K562 (cell line): ENCODE data around the gene PRELID3B. TPM values are rescaled to one million over a fixed set of nuclear protein-coding genes. Genes with fewer than 3 reads are reported as not detected.

ENCODE experiments used
- ATAC-seq: fragments of 200-7000 bp; cut with Tn5 transposase; 3 replicates; pipeline ENCODE4 v1.9.1; 2020; ENCODE audit warnings: moderate library complexity
- Bru-seq: library from RNA; stranded (reverse); fragments of 400-500 nt; gene quantifications from one replicate; lab custom pipeline; 2021; lab: Mats Ljungman, UMichigan
- BruChase-seq, 2 experiments: library from RNA; stranded (reverse); fragments of 400-500 nt; gene quantifications; one replicate each; lab custom pipeline; 2021; lab: Mats Ljungman, UMichigan
- BruUV-seq: library from RNA; stranded (reverse); fragments of 400-500 nt; replicated peaks from 2 replicates; lab custom pipeline; 2021; lab: Mats Ljungman, UMichigan
- CTCF ChIA-PET: fragments of 300-600 bp; formaldehyde crosslinking; extraction: SDS; loops from one replicate; lab custom pipeline; 2021; ENCODE audit warnings: low intra/inter-chr PET ratio; lab: Yijun Ruan, JAX
- POLR2A ChIA-PET: fragments of 300-600, 350-650 bp; sonication (Branson Sonifier 250); formaldehyde crosslinking; extraction: SDS; loops from one replicate; lab custom pipeline; 2021; ENCODE audit warnings: antibody characterized with exemption, inconsistent platforms; lab: Yijun Ruan, JAX
- DNase-seq, 4 experiments: peaks; one replicate each; pipeline versions ENCODE4 v3.0.0 to v3.0.0-alpha.2; 2011 to 2018; ENCODE audit warnings: low spot score in 3 of 4, mixed read lengths in 3 of 4; ENCODE audit errors: extremely low read depth in 1 of 4
- FAIRE-seq: peaks from 2 replicates; lab custom pipeline; 2011; peaks lifted over from hg19 to GRCh38; lab: Jason Lieb, UNC
- H2AFZ ChIP-seq: 2 replicates; pipeline ENCODE4 v1.6.0; 2011; ENCODE audit warnings: low read depth, low read length, control low read depth, inconsistent platforms
- H3K27ac ChIP-seq: fragments of 200-600 bp; 3 replicates; pipeline ENCODE4 v1.8.0; 2011; ENCODE audit warnings: low read depth, mild to moderate bottlenecking, control low read depth, inconsistent platforms, low read length, moderate library complexity, mixed read lengths; ENCODE audit errors: extremely low read depth
- H3K27me3 ChIP-seq, 2 experiments: fragments of 300-600 bp in 1 of 2; 2 replicates in 1 of 2; 3 replicates in 1 of 2; pipeline versions ENCODE4 v1.6.0 to v1.8.0; 2011; ENCODE audit warnings: inconsistent platforms in 2 of 2, low read length in 2 of 2, mild to moderate bottlenecking in 1 of 2, mixed read lengths in 1 of 2, moderate library complexity in 1 of 2; ENCODE audit not compliant: control insufficient read depth in 2 of 2, insufficient read depth in 2 of 2
- H3K36me3 ChIP-seq: fragments of 300-600 bp; 3 replicates; pipeline ENCODE4 v1.8.0; 2011; ENCODE audit warnings: mild to moderate bottlenecking, low read length, inconsistent platforms; ENCODE audit not compliant: control insufficient read depth, insufficient read depth
- H3K4me1 ChIP-seq, 2 experiments: fragments of 200-600 bp in 1 of 2; replicated peaks in 1 of 2; 2 replicates in 1 of 2; 3 replicates in 1 of 2; pipeline versions ENCODE4 v1.5.1 to v1.8.0; 2011; ENCODE audit warnings: inconsistent platforms in 2 of 2, low read length in 2 of 2, mild to moderate bottlenecking in 1 of 2, mixed read lengths in 1 of 2, moderate library complexity in 1 of 2; ENCODE audit not compliant: control insufficient read depth in 2 of 2, insufficient read depth in 2 of 2
- H3K4me2 ChIP-seq: 2 replicates; pipeline ENCODE4 v1.6.1; 2011; ENCODE audit warnings: low read length, control low read depth, inconsistent platforms, mixed read lengths; ENCODE audit not compliant: insufficient read depth
- H3K4me3 ChIP-seq: fragments of 200-600 bp; sonication (generic), shearing (Covaris generic); 2 replicates; pipeline ENCODE4 v1.5.1; 2016; ENCODE audit warnings: control low read depth, inconsistent platforms
- H3K79me2 ChIP-seq: fragments of 200-600 bp; 3 replicates; pipeline ENCODE4 v1.8.0; 2011; ENCODE audit warnings: low read length, inconsistent platforms; ENCODE audit not compliant: control insufficient read depth, insufficient read depth
- H3K9ac ChIP-seq, 2 experiments: 2 replicates each; pipeline versions ENCODE4 v1.6.0 to v1.6.1; 2011; ENCODE audit warnings: low read depth in 2 of 2, low read length in 2 of 2, control low read depth in 1 of 2, inconsistent platforms in 1 of 2, mild to moderate bottlenecking in 1 of 2, mixed read lengths in 1 of 2; ENCODE audit not compliant: insufficient read depth in 1 of 2
- H3K9me1 ChIP-seq: one replicate; pipeline ENCODE4 v1.6.0; 2011; ENCODE audit warnings: inconsistent platforms, mild to moderate bottlenecking, low read length, moderate library complexity; ENCODE audit not compliant: control insufficient read depth, insufficient read depth
- H3K9me3 ChIP-seq: replicated peaks from 2 replicates; pipeline ENCODE4 v1.5.1; 2011; ENCODE audit warnings: low read depth, low read length, inconsistent platforms; ENCODE audit not compliant: control insufficient read depth, insufficient read depth
- H4K20me1 ChIP-seq: replicated peaks from 2 replicates; pipeline ENCODE4 v1.6.1; 2011; ENCODE audit warnings: low read length, inconsistent platforms, mixed read lengths; ENCODE audit not compliant: control insufficient read depth, insufficient read depth
- GABPB2 ChIP-seq: fragments of 250-450 bp; sonication (Bioruptor Pico); conservative IDR thresholded peaks from 2 replicates; pipeline ENCODE4 v1.5.1; 2021; ENCODE audit warnings: mild to moderate bottlenecking
- MIER1 ChIP-seq: fragments of 450-650 bp; IDR thresholded peaks from 2 replicates; pipeline ENCODE4 v1.6.1; 2016; ENCODE audit warnings: antibody characterized with exemption, mild to moderate bottlenecking, low read depth
- RBM14 ChIP-seq: fragments of 200-400 bp; formaldehyde crosslinking; IDR thresholded peaks from 2 replicates; pipeline ENCODE4 v1.6.1; 2018; ENCODE audit warnings: low read depth, mild to moderate bottlenecking, low read length, moderate library complexity, borderline replicate concordance; ENCODE audit not compliant: insufficient read depth
- TAF1 ChIP-seq: IDR thresholded peaks from 2 replicates; pipeline ENCODE4 v1.6.1; 2011; ENCODE audit warnings: mild to moderate bottlenecking, low read length, moderate library complexity; ENCODE audit not compliant: insufficient read depth, control insufficient read depth, severe bottlenecking; ENCODE audit errors: extremely low read depth
- ZNF12 ChIP-seq: sonication (generic); formaldehyde crosslinking; IDR thresholded peaks from 2 replicates; pipeline ENCODE4 v1.4.0; 2020; ENCODE audit warnings: mild to moderate bottlenecking, missing genetic modification reagents
- ZNF174 ChIP-seq: fragments of 250-450 bp; sonication (Bioruptor Pico); IDR thresholded peaks from 2 replicates; pipeline ENCODE4 v1.4.0; 2020; ENCODE audit warnings: mild to moderate bottlenecking
- ZNF224 ChIP-seq: sonication (generic); formaldehyde crosslinking; IDR thresholded peaks from 2 replicates; pipeline ENCODE4 v1.8.0; 2022; ENCODE audit warnings: mild to moderate bottlenecking, missing genetic modification reagents
- ZNF239 ChIP-seq: fragments of 250-450 bp; sonication (Bioruptor Pico); IDR thresholded peaks from 2 replicates; pipeline ENCODE4 v1.4.0; 2020; ENCODE audit warnings: mild to moderate bottlenecking
- ZNF696 ChIP-seq: fragments of 250-450 bp; sonication (Bioruptor Pico); conservative IDR thresholded peaks from 2 replicates; pipeline ENCODE4 v1.4.0; 2020; ENCODE audit warnings: mild to moderate bottlenecking, moderate library complexity
- WGBS: fragments of 100-300 bp; shearing (Covaris generic); methylation state at CpG from one replicate; pipeline ENCODE4 v1.1.6; 2016; ENCODE audit warnings: low coverage, mixed read lengths; ENCODE audit not compliant: insufficient coverage; ENCODE audit errors: missing lambda C conversion rate; 5-methylcytosine and 5-hydroxymethylcytosine counted together
- in situ Hi-C: fragments of 300-500 bp; cut with MboI; formaldehyde crosslinking; loops from 4 replicates; pipeline ENCODE4 v1.15.0; 2018; ENCODE audit warnings: inconsistent platforms, mixed read lengths
- intact Hi-C: fragments of 100-400 bp; cut with micrococcal nuclease; formaldehyde crosslinking; loops from 2 replicates; pipeline ENCODE4 v1.14.2; 2022
- long read RNA-seq, 3 experiments: library from polyadenylated mRNA in 2 of 3; library from RNA in 1 of 3; unstranded in 2 of 3; stranded (forward) in 1 of 3; transcript quantifications; one replicate each; pipeline ENCODE4 v2.0.0, GENCODE V29; 2019 to 2022
- polyA minus RNA-seq, 3 experiments: library from RNA; depleted of rRNA, polyadenylated mRNA; stranded (reverse); fragments of >200 nt; gene quantifications; 2 replicates each; pipeline ENCODE4 v1.2.3, GENCODE V29; 2011
- polyA plus RNA-seq, 8 experiments: library from polyadenylated mRNA; depleted of rRNA in 4 of 8; stranded (reverse) in 5 of 8; unstranded in 3 of 8; fragments of >200 nt; fragmentation: Nextera tagmentation in 2 of 8; fragmentation: Illumina TruSeq in 1 of 8; extraction: Ambion mirVana in 2 of 8; extraction: Trizol in 1 of 8; gene quantifications; 2 replicates each; pipeline versions ENCODE4 v1.2.1 to v1.2.3, GENCODE V29; 2011 to 2014; ENCODE audit warnings: inconsistent platforms in 1 of 8, missing spikeins in 1 of 8
- total RNA-seq, 7 experiments: library from RNA; depleted of rRNA in 6 of 7; stranded (reverse); fragments of >200 nt in 6 of 7; fragmentation: Illumina TruSeq in 2 of 7; extraction: Trizol in 2 of 7; gene quantifications; 2 replicates each; pipeline versions ENCODE4 v1.2.1 to v1.2.3, GENCODE V29; 2011 to 2021; ENCODE audit warnings: low replicate concordance in 1 of 7
- TF ChIP-seq, protein P1 (sequence below): fragments of 250-450 bp; sonication (Bioruptor Pico); IDR thresholded peaks from 2 replicates; pipeline ENCODE4 v1.4.0; 2020; ENCODE audit warnings: mild to moderate bottlenecking, moderate library complexity, borderline replicate concordance
- TF ChIP-seq, protein P2 (sequence below): fragments of 450-650 bp; IDR thresholded peaks from 2 replicates; pipeline ENCODE4 v1.6.1; 2016; ENCODE audit warnings: antibody characterized with exemption

Gene PRELID3B
- 17.7 and 24.8 TPM in 2 replicates for total RNA-seq (2011; cell fraction: chromatin; rRNA removed; ENCODE audit: low replicate concordance)
- 16.8 and 22.2 TPM in 2 replicates for total RNA-seq (2011; cell fraction: nucleolus; rRNA removed)
- 28.7 and 35.0 TPM in 2 replicates for total RNA-seq (2011; cell fraction: nucleoplasm; rRNA removed)
- total RNA-seq (2014; rRNA removed), result 90.3 and 96.8 TPM in 2 replicates
- 136 and 140 TPM in 2 replicates for total RNA-seq (2014; rRNA removed; fragmentation: Illumina TruSeq; extraction: Trizol)
- 112 and 120 TPM in 2 replicates for total RNA-seq (2015; rRNA removed; fragmentation: Illumina TruSeq; extraction: Trizol)
- total RNA-seq (2021), result 99.5 and 105 TPM in 2 replicates
- polyA plus RNA-seq (2011; rRNA removed), result 83.6 and 96.0 TPM in 2 replicates
- 20.1 and 42.7 TPM in 2 replicates for polyA plus RNA-seq (2011; cell fraction: cytosol; rRNA removed)
- 74.4 and 76.8 TPM in 2 replicates for polyA plus RNA-seq (2011; cell fraction: nucleus; rRNA removed)
- polyA plus RNA-seq (2012), result 58.3 and 91.4 TPM in 2 replicates
- polyA plus RNA-seq (2014; fragmentation: Illumina TruSeq; extraction: Trizol), result 91.7 and 101 TPM in 2 replicates
- polyA plus RNA-seq (2014; fragmentation: Nextera tagmentation; extraction: Ambion mirVana), result 100 to 1,000 TPM; 156 to 186 TPM
- polyA plus RNA-seq (2014; rRNA removed), result 77.0 and 81.2 TPM in 2 replicates
- 151 and 154 TPM in 2 replicates for polyA minus RNA-seq (2011; rRNA and poly(A)+ RNA removed)
- 93.2 and 97.4 TPM in 2 replicates for polyA minus RNA-seq (2011; cell fraction: cytosol; rRNA and poly(A)+ RNA removed)
- 28.1 and 43.1 TPM in 2 replicates for polyA minus RNA-seq (2011; cell fraction: nucleus; rRNA and poly(A)+ RNA removed)
- percentile 94 among the genes with signal in this experiment for Bru-seq, nascent RNA
- percentile 96 among the genes with signal in this experiment for BruChase-seq, experiment 1, labeled RNA remaining after a 2-hour chase
- percentile 97 among the genes with signal in this experiment for BruChase-seq, experiment 2, labeled RNA remaining after a 6-hour chase
- long read RNA-seq, experiment 1, transcript PRELID3B-201 (6 exons, 2,626 nt), result major isoform, 424 of 513 reads
- long read RNA-seq, experiment 1, transcript PRELID3B-203 (6 exons, 704 nt), result minor isoform, 6 of 513 reads
- long read RNA-seq, experiment 1, transcript PRELID3B-202 (5 exons, 943 nt), result minor isoform, 21 of 513 reads
- long read RNA-seq, experiment 1, partial matches to known transcripts, result 10 of 513 reads
- long read RNA-seq, experiment 1, other reads (novel, unspliced or antisense), result 52 of 513 reads
- long read RNA-seq, experiment 2, transcript PRELID3B-201 (6 exons, 2,626 nt), result major isoform, 22 of 69 reads
- long read RNA-seq, experiment 2, partial matches to known transcripts, result 6 of 69 reads
- long read RNA-seq, experiment 2, other reads (novel, unspliced or antisense), result 40 of 69 reads
- long read RNA-seq, experiment 3, transcript PRELID3B-201 (6 exons, 2,626 nt), result major isoform, 100 of 156 reads
- long read RNA-seq, experiment 3, transcript PRELID3B-202 (5 exons, 943 nt), result minor isoform, 5 of 156 reads
- long read RNA-seq, experiment 3, partial matches to known transcripts, result 43 of 156 reads
- long read RNA-seq, experiment 3, other reads (novel, unspliced or antisense), result 7 of 156 reads

DNA sequence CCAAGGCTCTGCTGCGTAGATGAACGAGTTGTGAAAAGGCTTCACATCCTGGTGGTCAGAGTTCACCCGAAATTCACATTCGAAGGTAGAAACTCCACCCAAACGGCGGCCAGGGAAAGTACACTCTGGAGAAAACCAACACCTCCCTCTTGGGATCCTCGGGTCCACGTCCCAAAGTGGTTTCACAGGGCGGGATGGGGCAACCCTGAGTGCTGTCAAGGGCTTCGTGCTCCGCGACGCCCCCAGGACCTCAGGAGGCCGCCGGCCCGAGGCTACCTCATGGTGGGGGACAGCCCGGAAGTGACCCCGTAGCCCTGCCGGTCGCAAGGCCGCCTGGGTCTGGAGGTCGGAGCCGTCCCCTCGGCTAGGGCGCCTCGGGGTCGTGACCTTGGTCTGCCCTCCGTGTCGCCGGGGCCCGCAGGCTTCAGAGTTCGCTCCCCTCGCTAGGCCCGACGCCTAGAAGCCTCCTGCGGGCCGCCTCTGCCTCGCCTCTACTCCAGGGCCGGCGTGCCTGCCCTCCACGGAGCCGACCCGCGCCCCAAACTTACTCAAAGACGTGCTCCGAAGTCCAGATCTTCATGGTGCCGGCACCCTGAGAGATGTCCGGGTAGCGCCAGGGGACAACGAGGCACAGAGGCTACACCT lies at the start of gene PRELID3B:
PRELID3B (minus strand) TSS at position 636 of the 645 bp plus-strand sequence; CDS start at position 580, 56 bp downstream.
- DNase-seq, result peak; percentile 63 to 74 (median 72)
- peak within 1 kb of the TSS; percentile 99 for H2AFZ ChIP-seq
- peak within 1 kb of the TSS; percentile 69 for H3K4me3 ChIP-seq
- peak; percentile 78 for ATAC-seq
- peaks cover 38% of the 10 kb centered on the region for H3K36me3 ChIP-seq
- intact Hi-C loops (no loop called here), in situ Hi-C loops (no loop called here)
- ChIA-PET POLR2A (interaction anchor here (0.7 to 4.5 kb wide), 4 partner anchors 10 to 178 kb away, joined by 3 to 28 read pairs (median 4); partner anchors contain the start of gene ATP5F1E), CTCF (no interaction called here)
- peaks cover 58% of the 10 kb centered on the region for H3K79me2 ChIP-seq
- H4K20me1 ChIP-seq, result peaks cover 5% of the 10 kb centered on the region
- peak within 1 kb of the TSS; percentile 98 for H3K4me2 ChIP-seq
- H3K4me1 ChIP-seq, result peaks cover 12 to 21% of the 10 kb centered on the region in 2 experiments; a peak in 4 of 5 replicates
- peak; percentile 40 for FAIRE-seq
- H3K9ac ChIP-seq, result peak within 1 kb of the TSS; percentile 88 to 93
- no peaks in the 10 kb centered on the region for H3K9me3 ChIP-seq
- 1% methylated on average over 43 of the region's 50 CpGs for WGBS
- H3K27ac ChIP-seq, result peak within 1 kb of the TSS; percentile 83
- no peaks in the 10 kb centered on the region for H3K27me3 ChIP-seq
- peaks cover 4% of the 10 kb centered on the region for H3K9me1 ChIP-seq
- no TSS peak for BruUV-seq
- no peak for TF ChIP-seq TAF1
- no peak for TF ChIP-seq ZNF696
- TF ChIP-seq RBM14, result 0 out of 2 replicates have a peak, but pooled peaks have one; percentile 17
- TF ChIP-seq ZNF174 (CRISPR knock-in tag), result no peak
- no peak; the same call in 1 of the 2 replicates for TF ChIP-seq ZNF12
- TF ChIP-seq, protein P1, sequence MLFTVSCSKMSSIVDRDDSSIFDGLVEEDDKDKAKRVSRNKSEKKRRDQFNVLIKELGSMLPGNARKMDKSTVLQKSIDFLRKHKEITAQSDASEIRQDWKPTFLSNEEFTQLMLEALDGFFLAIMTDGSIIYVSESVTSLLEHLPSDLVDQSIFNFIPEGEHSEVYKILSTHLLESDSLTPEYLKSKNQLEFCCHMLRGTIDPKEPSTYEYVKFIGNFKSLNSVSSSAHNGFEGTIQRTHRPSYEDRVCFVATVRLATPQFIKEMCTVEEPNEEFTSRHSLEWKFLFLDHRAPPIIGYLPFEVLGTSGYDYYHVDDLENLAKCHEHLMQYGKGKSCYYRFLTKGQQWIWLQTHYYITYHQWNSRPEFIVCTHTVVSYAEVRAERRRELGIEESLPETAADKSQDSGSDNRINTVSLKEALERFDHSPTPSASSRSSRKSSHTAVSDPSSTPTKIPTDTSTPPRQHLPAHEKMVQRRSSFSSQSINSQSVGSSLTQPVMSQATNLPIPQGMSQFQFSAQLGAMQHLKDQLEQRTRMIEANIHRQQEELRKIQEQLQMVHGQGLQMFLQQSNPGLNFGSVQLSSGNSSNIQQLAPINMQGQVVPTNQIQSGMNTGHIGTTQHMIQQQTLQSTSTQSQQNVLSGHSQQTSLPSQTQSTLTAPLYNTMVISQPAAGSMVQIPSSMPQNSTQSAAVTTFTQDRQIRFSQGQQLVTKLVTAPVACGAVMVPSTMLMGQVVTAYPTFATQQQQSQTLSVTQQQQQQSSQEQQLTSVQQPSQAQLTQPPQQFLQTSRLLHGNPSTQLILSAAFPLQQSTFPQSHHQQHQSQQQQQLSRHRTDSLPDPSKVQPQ (CRISPR knock-in tag), result no peak
- no peak for TF ChIP-seq ZNF239
- TF ChIP-seq ZNF224, result 0 out of 2 replicates have a peak, but pooled peaks have one; percentile 67
- no peak for TF ChIP-seq GABPB2 (CRISPR knock-in tag)
- TF ChIP-seq, protein P2, sequence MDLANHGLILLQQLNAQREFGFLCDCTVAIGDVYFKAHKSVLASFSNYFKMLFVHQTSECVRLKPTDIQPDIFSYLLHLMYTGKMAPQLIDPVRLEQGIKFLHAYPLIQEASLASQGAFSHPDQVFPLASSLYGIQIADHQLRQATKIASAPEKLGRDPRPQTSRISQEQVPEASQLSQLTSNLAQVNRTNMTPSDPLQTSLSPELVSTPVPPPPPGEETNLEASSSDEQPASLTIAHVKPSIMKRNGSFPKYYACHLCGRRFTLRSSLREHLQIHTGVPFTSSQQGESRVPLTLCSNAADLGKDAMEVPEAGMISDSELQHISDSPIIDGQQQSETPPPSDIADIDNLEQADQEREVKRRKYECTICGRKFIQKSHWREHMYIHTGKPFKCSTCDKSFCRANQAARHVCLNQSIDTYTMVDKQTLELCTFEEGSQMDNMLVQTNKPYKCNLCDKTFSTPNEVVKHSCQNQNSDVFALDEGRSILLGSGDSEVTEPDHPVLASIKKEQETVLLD, result no peak; the same call in 1 of the 2 replicates
- no peak for TF ChIP-seq MIER1
